OCI-LY7 (cell line): ENCODE results near the gene PDZRN4. TPM values are rescaled to one million over a fixed set of nuclear protein-coding genes. Genes with fewer than 3 reads are reported as not detected.
"Not testable (repeated sequence)": the region's sequence is repeated elsewhere in the genome, so short reads cannot be mapped to it uniquely, and the experiment has no call there.

Experiments used
- BruUV-seq: library from RNA; stranded (reverse); fragments of 400-500 nt; replicated peaks from 2 replicates; lab custom pipeline; 2021; lab: Mats Ljungman, UMichigan
- CTCF ChIA-PET: fragments of 300-600 bp; sonication (Branson Sonifier 250); formaldehyde crosslinking; loops from one replicate; lab custom pipeline; 2022; ENCODE audit warnings: antibody characterized with exemption; ENCODE audit not compliant: unreplicated experiment; lab: Charles Lee
- POLR2A ChIA-PET: fragments of 300-600 bp; sonication (Branson Sonifier 250); formaldehyde crosslinking; loops from one replicate; lab custom pipeline; 2022; ENCODE audit warnings: antibody characterized with exemption; lab: Charles Lee
- DNase-seq: peaks from one replicate; pipeline ENCODE4 v3.0.0-alpha.2; 2015; ENCODE audit warnings: low spot score
- H2AFZ ChIP-seq: fragments of 200-600 bp; sonication (generic), shearing (Covaris generic); 2 replicates; pipeline ENCODE4 v1.6.1; 2014; ENCODE audit warnings: mild to moderate bottlenecking, antibody characterized with exemption, low read length, moderate library complexity
- H3K27ac ChIP-seq: fragments of 200-600 bp; sonication (generic); 2 replicates; pipeline ENCODE4 v1.5.1; 2014; ENCODE audit warnings: mixed run types, low read depth, mild to moderate bottlenecking, moderate library complexity, low read length, inconsistent platforms; ENCODE audit not compliant: poor library complexity, severe bottlenecking
- H3K36me3 ChIP-seq: fragments of 200-600 bp; sonication (generic); 2 replicates; pipeline ENCODE4 v1.6.1; 2014; ENCODE audit warnings: mild to moderate bottlenecking, antibody characterized with exemption, low read length, moderate library complexity, mixed read lengths; ENCODE audit not compliant: insufficient read depth
- H3K4me1 ChIP-seq: fragments of 200-600 bp; sonication (generic); 2 replicates; pipeline ENCODE4 v1.5.1; 2014; ENCODE audit warnings: mild to moderate bottlenecking, low read length; ENCODE audit not compliant: insufficient read depth, poor library complexity, severe bottlenecking
- H3K4me2 ChIP-seq: fragments of 200-600 bp; sonication (generic); 2 replicates; pipeline ENCODE4 v1.6.1; 2014; ENCODE audit warnings: mild to moderate bottlenecking, low read length
- H3K4me3 ChIP-seq: fragments of 200-600 bp; sonication (generic); 2 replicates; pipeline ENCODE4 v1.5.1; 2014; ENCODE audit warnings: mild to moderate bottlenecking, low read depth, low read length; ENCODE audit not compliant: poor library complexity, severe bottlenecking
- H3K79me2 ChIP-seq: fragments of 200-600 bp; sonication (generic); 2 replicates; pipeline ENCODE4 v1.6.1; 2016; ENCODE audit warnings: low read depth, mild to moderate bottlenecking, low read length, moderate library complexity, mixed read lengths; ENCODE audit not compliant: insufficient read depth
- H3K9me2 ChIP-seq: fragments of 200-600 bp; sonication (generic); 2 replicates; pipeline ENCODE4 v1.6.1; 2016; ENCODE audit warnings: mild to moderate bottlenecking, low read length, mixed read lengths; ENCODE audit not compliant: insufficient read depth
- H3K9me3 ChIP-seq: fragments of 200-600 bp; sonication (generic); 2 replicates; pipeline ENCODE4 v1.6.1; 2014; ENCODE audit warnings: mild to moderate bottlenecking, mixed run types, low read length, mixed read lengths
- H4K20me1 ChIP-seq: fragments of 200-600 bp; sonication (generic); 2 replicates; pipeline ENCODE4 v1.6.1; 2014; ENCODE audit warnings: mild to moderate bottlenecking, antibody characterized with exemption, low read length, moderate library complexity, mixed read lengths; ENCODE audit not compliant: insufficient read depth
- CTCF ChIP-seq: fragments of 200-600 bp; sonication (generic); conservative IDR thresholded peaks from 2 replicates; pipeline ENCODE4 v1.5.1; 2014; ENCODE audit warnings: mild to moderate bottlenecking, antibody characterized with exemption, low read length, moderate library complexity, mixed read lengths
- EZH2phosphoT487 ChIP-seq: fragments of 200-600 bp; sonication (generic); IDR thresholded peaks from 2 replicates; pipeline ENCODE4 v1.6.1; 2018; ENCODE audit warnings: low read depth, borderline replicate concordance, mild to moderate bottlenecking, mixed run types, antibody characterized with exemption, low read length, moderate library complexity, mixed read lengths
- intact Hi-C: fragments of 100-400 bp; cut with micrococcal nuclease; formaldehyde crosslinking; loops from one replicate; pipeline ENCODE4 v1.10.0; 2022; ENCODE audit not compliant: unreplicated experiment
- total RNA-seq, 2 experiments: library from RNA; depleted of rRNA in 1 of 2; stranded (reverse); fragments of >200 nt in 1 of 2; shearing (Covaris generic) in 1 of 2; gene quantifications; 2 replicates each; pipeline ENCODE4 v1.2.3, GENCODE V29; 2014 to 2022

Gene PDZRN4
- total RNA-seq, 2 experiments from 2014 or later: 6.8 to 16.8 TPM

GRCh38 chr12:41612892-41613557 is 424.9 kb downstream of the PDZRN4 start:
- H3K4me3 ChIP-seq: no peak overlapping the region
- intact Hi-C loops: loop anchor here (5.0 kb wide), 1 partner anchor 336 kb away; no protein-coding TSS in a partner anchor
- H4K20me1 ChIP-seq: no peaks in the 10 kb centered on the region
- TF ChIP-seq EZH2phosphoT487: no peak
- TF ChIP-seq CTCF: no peak
- no peak overlapping the region for H2AFZ ChIP-seq
- POLR2A ChIA-PET: no interaction called here
- H3K4me2 ChIP-seq: no peak overlapping the region
- BruUV-seq: no TSS peak
- CTCF ChIA-PET: no interaction called here
- H3K9me3 ChIP-seq: no peaks in the 10 kb centered on the region
- H3K9me2 ChIP-seq: no peaks in the 10 kb centered on the region
- no peak for DNase-seq
- no peaks in the 10 kb centered on the region for H3K79me2 ChIP-seq
- H3K36me3 ChIP-seq: no peaks in the 10 kb centered on the region
- no peaks in the 10 kb centered on the region for H3K4me1 ChIP-seq
- H3K27ac ChIP-seq: no peak overlapping the region

DNA sequence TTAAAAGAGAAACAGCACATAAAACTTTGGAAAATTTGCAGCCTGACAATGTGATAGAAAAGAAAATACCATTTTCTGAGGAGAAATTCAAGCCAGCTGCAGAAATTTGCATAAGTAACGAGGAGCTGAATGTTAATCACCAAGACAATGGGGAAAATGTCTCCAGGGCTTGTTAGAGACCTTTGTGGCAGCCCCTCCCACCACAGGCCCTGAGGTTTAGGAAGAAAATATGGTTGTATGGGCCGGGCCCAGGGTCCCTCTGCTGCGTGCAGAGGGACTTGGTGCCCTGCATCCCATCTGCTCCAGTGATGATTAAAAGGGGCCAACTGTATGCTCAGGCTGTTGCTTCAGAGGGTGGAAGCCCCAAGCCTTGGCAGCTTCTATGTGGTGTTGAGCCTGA is 427.1 kb downstream of the PDZRN4 start:
- not testable (repeated sequence) for H3K4me2 ChIP-seq, H2AFZ ChIP-seq, H4K20me1 ChIP-seq, DNase-seq, H3K4me1 ChIP-seq, H3K27ac ChIP-seq, H3K36me3 ChIP-seq, H3K79me2 ChIP-seq, BruUV-seq, H3K9me3 ChIP-seq, H3K9me2 ChIP-seq, H3K4me3 ChIP-seq
- ChIA-PET CTCF (interaction anchor here (1.1 kb wide), 1 partner anchor 9 kb away, joined by 3 read pairs; no protein-coding TSS in a partner anchor), POLR2A (interaction anchor here (0.6 kb wide), 1 partner anchor 10 kb away, joined by 3 read pairs; no protein-coding TSS in a partner anchor)
- intact Hi-C loops: loop anchor here (1.0 to 5.0 kb wide), 2 partner anchors 178 to 247 kb away; no protein-coding TSS in a partner anchor

GRCh38 chr12:41619705-41620104 is 431.6 kb downstream of the PDZRN4 start:
- Histone ChIP-seq H3K79me2 (no peaks in the 10 kb centered on the region), H4K20me1 (no peaks in the 10 kb centered on the region), H3K4me1 (no peaks in the 10 kb centered on the region), H2AFZ (no peak overlapping the region), H3K27ac (no peak overlapping the region), H3K4me2 (no peak overlapping the region), H3K4me3 (no peak overlapping the region), H3K9me3 (no peaks in the 10 kb centered on the region), H3K9me2 (no peaks in the 10 kb centered on the region), H3K36me3 (no peaks in the 10 kb centered on the region)
- BruUV-seq: no TSS peak
- POLR2A ChIA-PET: interaction anchor here (0.7 to 2.1 kb wide), 3 partner anchors 13 to 380 kb away, joined by 3 to 6 read pairs (median 4); no protein-coding TSS in a partner anchor
- DNase-seq: no peak
- CTCF ChIA-PET: no interaction called here
- TF ChIP-seq CTCF (no peak), EZH2phosphoT487 (no peak)
- intact Hi-C loops: loop anchor here (5.0 kb wide), 1 partner anchor 182 kb away; no protein-coding TSS in a partner anchor
